Skeletal muscle tissue (tissue), 4 donors: ENCODE data around the gene PFDN6. TPM values are rescaled to one million over a fixed set of nuclear protein-coding genes. Genes with fewer than 3 reads are reported as not detected.

Experiments used
- H3K27ac ChIP-seq: one replicate; pipeline ENCODE4 v1.7.0; 2013; ENCODE audit warnings: mild to moderate bottlenecking, low read depth, low read length, inconsistent platforms
- H3K27me3 ChIP-seq, 3 donors: one replicate each; pipeline ENCODE4 v1.7.0; 2013; ENCODE audit warnings: low read length in 3 of 3; ENCODE audit not compliant: control insufficient read depth in 3 of 3, insufficient read depth in 3 of 3
- H3K36me3 ChIP-seq, 3 donors: one replicate each; pipeline ENCODE4 v1.7.0; 2013; ENCODE audit warnings: low read length in 3 of 3; ENCODE audit not compliant: control insufficient read depth in 3 of 3, insufficient read depth in 3 of 3
- H3K4me1 ChIP-seq, 3 donors: one replicate each; pipeline ENCODE4 v1.7.0; 2013; ENCODE audit warnings: low read length in 3 of 3, mild to moderate bottlenecking in 3 of 3; ENCODE audit not compliant: control insufficient read depth in 3 of 3, insufficient read depth in 3 of 3
- H3K4me3 ChIP-seq, 3 donors: one replicate each; pipeline ENCODE4 v1.7.0; 2013; ENCODE audit warnings: low read length in 3 of 3
- H3K9ac ChIP-seq, 3 donors: one replicate each; pipeline ENCODE4 v1.7.0; 2013; ENCODE audit warnings: low read length in 3 of 3, mild to moderate bottlenecking in 3 of 3, moderate library complexity in 2 of 3, low read depth in 1 of 3
- H3K9me3 ChIP-seq, 3 donors: one replicate each; pipeline ENCODE4 v1.7.0; 2013; ENCODE audit warnings: low read length in 3 of 3; ENCODE audit not compliant: control insufficient read depth in 3 of 3
- total RNA-seq: library from RNA; depleted of rRNA; stranded (reverse); fragments of >200 nt; gene quantifications from one replicate; pipeline ENCODE4 v1.2.3, GENCODE V29; 2014
- donor health status: Osteomylitis.

PFDN6 gene
- total RNA-seq: 27.1 TPM

- Histone ChIP-seq H3K9me3 (no peaks in the 10 kb centered on the region), H3K9ac (peak within 1 kb of the TSS; percentile 93 to 95 (median 93)), H3K4me3 (peak within 1 kb of the TSS; percentile 90 to 96 (median 95)), H3K27ac (peak within 1 kb of the TSS; percentile 80), H3K4me1 (peaks cover 19 to 29% (median 23%) of the 10 kb centered on the region in 3 donors), H3K27me3 (no peaks in the 10 kb centered on the region), H3K36me3 (peaks cover 54 to 57% (median 55%) of the 10 kb centered on the region in 3 donors)
Measured at GRCh38 chr6:33288921-33289783, at the start of gene PFDN6, which contains the start of gene WDR46. Gene PFDN6, plus strand, starts transcription at chr6:33289601. Its CDS starts 256 bp downstream, at chr6:33289857. Gene WDR46, minus strand, starts transcription at chr6:33289239. Its CDS starts 69 bp downstream, at chr6:33289170.

GRCh38 chr6:33241968-33242367 is 47.4 kb upstream of the PFDN6 start:
- Histone ChIP-seq H3K9ac (no peak overlapping the region), H3K36me3 (no peaks in the 10 kb centered on the region), H3K9me3 (no peaks in the 10 kb centered on the region), H3K4me3 (no peak overlapping the region), H3K4me1 (no peaks in the 10 kb centered on the region), H3K27ac (no peak overlapping the region), H3K27me3 (peaks cover 3 to 7% (median 4%) of the 10 kb centered on the region in 3 donors)

GRCh38 chr6:33243476-33243875 is 45.9 kb upstream of the PFDN6 start:
- H3K27ac ChIP-seq: no peak overlapping the region
- no peaks in the 10 kb centered on the region for H3K9me3 ChIP-seq
- no peak overlapping the region for H3K4me3 ChIP-seq
- H3K4me1 ChIP-seq: peaks cover 2 to 5% (median 2%) of the 10 kb centered on the region in 3 donors
- no peaks in the 10 kb centered on the region for H3K36me3 ChIP-seq
- peaks cover 3 to 7% (median 4%) of the 10 kb centered on the region in 3 donors for H3K27me3 ChIP-seq
- no peak overlapping the region for H3K9ac ChIP-seq

- H3K4me3 ChIP-seq: peak overlapping the region; percentile 82 to 92 (median 87)
- peak overlapping the region; percentile 84 to 97 (median 93) for H3K9ac ChIP-seq
- H3K4me1 ChIP-seq: peaks cover 21 to 23% (median 22%) of the 10 kb centered on the region in 3 donors
- H3K9me3 ChIP-seq: no peaks in the 10 kb centered on the region
- no peaks in the 10 kb centered on the region for H3K27me3 ChIP-seq
- peak overlapping the region; percentile 94 for H3K27ac ChIP-seq
- H3K36me3 ChIP-seq: peaks cover 5 to 13% (median 12%) of the 10 kb centered on the region in 3 donors
Measured at GRCh38 chr6:33247977-33248642, 41.3 kb upstream of the PFDN6 start.

- no peaks in the 10 kb centered on the region for H3K27me3 ChIP-seq
- no peaks in the 10 kb centered on the region for H3K9me3 ChIP-seq
- peaks cover 21 to 23% (median 22%) of the 10 kb centered on the region in 3 donors for H3K4me1 ChIP-seq
- H3K27ac ChIP-seq: peak overlapping the region; percentile 94
- peaks cover 5 to 13% (median 12%) of the 10 kb centered on the region in 3 donors for H3K36me3 ChIP-seq
- H3K9ac ChIP-seq: peak overlapping the region; percentile 84 to 97 (median 93)
- peak overlapping the region; percentile 82 to 92 (median 87) for H3K4me3 ChIP-seq
Measured at GRCh38 chr6:33248643-33248931, 40.8 kb upstream of the PFDN6 start.

GRCh38 chr6:33248932-33249731 is 40.3 kb upstream of the PFDN6 start:
- no peaks in the 10 kb centered on the region for H3K27me3 ChIP-seq
- H3K36me3 ChIP-seq: peaks cover 5 to 13% (median 12%) of the 10 kb centered on the region in 3 donors
- peak overlapping the region; percentile 82 to 92 (median 87) for H3K4me3 ChIP-seq
- H3K9me3 ChIP-seq: no peaks in the 10 kb centered on the region
- peak overlapping the region; percentile 88 to 97 (median 93) for H3K9ac ChIP-seq
- peak overlapping the region; percentile 94 for H3K27ac ChIP-seq
- peaks cover 21 to 23% (median 22%) of the 10 kb centered on the region in 3 donors for H3K4me1 ChIP-seq

GRCh38 chr6:33249732-33250630 is 39.4 kb upstream of the PFDN6 start:
- H3K9ac ChIP-seq: peak overlapping the region; percentile 88 to 97 (median 93)
- H3K4me1 ChIP-seq: peaks cover 21 to 23% (median 22%) of the 10 kb centered on the region in 3 donors
- H3K36me3 ChIP-seq: peaks cover 5 to 14% (median 12%) of the 10 kb centered on the region in 3 donors
- no peaks in the 10 kb centered on the region for H3K9me3 ChIP-seq
- peak overlapping the region; percentile 94 for H3K27ac ChIP-seq
- peak overlapping the region; percentile 79 to 92 (median 87) for H3K4me3 ChIP-seq
- H3K27me3 ChIP-seq: no peaks in the 10 kb centered on the region

GRCh38 chr6:33250731-33251130 is 38.7 kb upstream of the PFDN6 start:
- H3K36me3 ChIP-seq: peaks cover 5 to 17% (median 14%) of the 10 kb centered on the region in 3 donors
- H3K9ac ChIP-seq: peak overlapping the region in 1 of 3 donors; percentile 97
- no peak overlapping the region for H3K4me3 ChIP-seq
- no peaks in the 10 kb centered on the region for H3K27me3 ChIP-seq
- H3K27ac ChIP-seq: no peak overlapping the region
- H3K4me1 ChIP-seq: peaks cover 21 to 23% (median 22%) of the 10 kb centered on the region in 3 donors
- no peaks in the 10 kb centered on the region for H3K9me3 ChIP-seq
